Activated effector memory CD4-positive, alpha-beta T cell treated with Interleukin-2 at 50 U/mL for 16 hours (primary cell): ENCODE results near the gene RILPL2.
"Not testable (repeated sequence)": the region's sequence is repeated elsewhere in the genome, so short reads cannot be mapped to it uniquely, and the experiment has no call there.

ENCODE experiments used
- DNase-seq: peaks from one replicate; pipeline ENCODE4 v3.0.0-alpha.2; 2020

The RILPL2 gene, protein sequence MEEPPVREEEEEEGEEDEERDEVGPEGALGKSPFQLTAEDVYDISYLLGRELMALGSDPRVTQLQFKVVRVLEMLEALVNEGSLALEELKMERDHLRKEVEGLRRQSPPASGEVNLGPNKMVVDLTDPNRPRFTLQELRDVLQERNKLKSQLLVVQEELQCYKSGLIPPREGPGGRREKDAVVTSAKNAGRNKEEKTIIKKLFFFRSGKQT

DNA sequence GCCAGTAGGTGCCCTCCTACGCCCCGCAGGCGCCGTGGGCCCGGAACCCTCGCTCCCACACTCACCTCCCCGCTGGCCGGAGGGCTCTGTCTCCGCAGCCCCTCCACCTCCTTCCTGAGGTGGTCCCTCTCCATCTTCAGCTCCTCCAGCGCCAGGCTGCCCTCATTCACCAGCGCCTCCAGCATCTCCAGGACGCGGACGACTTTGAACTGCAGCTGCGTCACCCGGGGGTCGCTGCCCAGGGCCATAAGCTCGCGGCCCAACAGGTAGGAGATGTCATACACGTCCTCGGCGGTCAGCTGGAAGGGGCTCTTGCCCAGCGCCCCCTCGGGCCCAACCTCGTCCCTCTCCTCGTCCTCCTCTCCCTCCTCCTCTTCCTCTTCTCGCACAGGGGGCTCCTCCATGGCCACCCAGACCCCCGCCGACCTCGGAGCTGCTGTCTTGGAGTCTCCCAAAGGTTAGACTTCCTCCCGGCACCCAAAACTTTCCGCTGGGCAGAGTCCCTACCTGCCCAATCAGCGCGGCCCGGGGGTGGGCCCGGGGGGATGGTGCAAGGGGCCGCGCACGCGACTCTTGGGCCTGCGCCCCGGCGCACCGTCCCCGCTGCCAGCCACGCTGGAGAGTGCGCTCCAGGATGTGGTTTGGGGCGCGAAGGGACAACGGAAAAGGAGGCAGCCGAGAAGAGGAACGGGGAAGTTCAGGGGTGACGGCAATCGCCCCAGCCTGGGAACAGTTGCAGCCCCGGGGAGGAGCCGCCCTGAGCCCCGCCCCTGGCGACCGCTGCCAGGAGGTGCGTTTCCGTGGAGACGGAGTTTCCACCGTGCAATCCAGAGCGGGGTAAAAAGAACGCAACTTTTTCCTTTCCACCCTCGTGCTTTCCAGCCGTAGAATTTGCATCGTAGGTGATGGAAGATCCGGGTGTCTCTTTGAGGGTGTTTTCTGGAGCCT is at the start of gene RILPL2:
Gene RILPL2, minus strand, starts transcription at position 668 of the 948 bp plus-strand sequence. Its CDS starts 264 bp downstream, at position 404.
- DNase-seq, result peak; percentile 87

DNA sequence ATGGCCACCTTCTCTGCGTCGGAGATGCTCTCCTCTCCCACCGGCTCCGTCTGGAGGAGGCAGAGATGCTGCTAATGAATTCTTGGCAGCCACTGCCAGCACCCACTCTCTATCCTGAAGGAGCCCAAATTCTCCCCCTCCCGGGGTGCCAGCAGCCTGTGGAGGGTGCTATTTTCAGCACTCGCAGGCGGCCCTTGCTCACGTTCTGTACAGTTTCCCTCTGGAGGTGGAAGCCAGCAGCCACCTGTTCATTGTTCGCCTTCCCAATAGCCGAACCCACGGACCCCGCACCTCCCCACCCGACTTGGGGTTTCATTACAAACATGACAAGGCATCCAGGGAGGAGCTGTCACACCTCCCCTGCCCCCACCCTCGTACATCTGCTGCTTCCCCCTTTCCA is 49.3 kb upstream of the RILPL2 start:
- DNase-seq, result no peak

DNA sequence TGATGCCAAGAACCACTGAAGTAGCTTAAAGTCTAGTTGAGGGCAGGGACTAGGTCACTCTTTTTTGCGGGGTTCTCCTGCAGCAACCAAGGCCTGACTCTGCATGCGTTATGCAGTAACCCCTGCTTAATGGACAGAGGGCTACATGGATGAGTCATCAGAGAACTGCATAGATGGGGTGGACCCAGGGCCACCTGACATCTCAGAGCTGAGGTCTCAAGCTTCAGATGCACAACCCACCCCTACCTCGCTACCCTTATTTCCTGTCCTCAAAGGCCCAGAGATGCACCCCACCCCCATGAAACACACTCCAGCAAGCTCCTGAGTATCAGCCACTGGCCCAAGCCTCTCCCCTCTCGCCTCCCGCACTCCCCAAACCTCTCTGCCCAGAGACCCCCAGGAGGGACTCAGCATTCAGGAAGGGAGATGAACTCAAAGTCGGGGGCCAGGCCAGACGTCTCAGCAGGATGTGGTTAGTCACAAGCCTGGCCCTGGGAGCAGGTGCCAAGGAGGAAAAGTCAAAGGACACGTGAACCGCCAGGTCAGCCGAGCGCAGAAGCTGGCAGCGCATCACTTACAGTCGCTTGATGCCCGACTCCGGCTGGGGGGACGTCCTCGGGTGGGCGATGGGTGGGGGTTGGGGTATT is 47.2 kb upstream of the RILPL2 start:
- DNase-seq, result no peak

DNA sequence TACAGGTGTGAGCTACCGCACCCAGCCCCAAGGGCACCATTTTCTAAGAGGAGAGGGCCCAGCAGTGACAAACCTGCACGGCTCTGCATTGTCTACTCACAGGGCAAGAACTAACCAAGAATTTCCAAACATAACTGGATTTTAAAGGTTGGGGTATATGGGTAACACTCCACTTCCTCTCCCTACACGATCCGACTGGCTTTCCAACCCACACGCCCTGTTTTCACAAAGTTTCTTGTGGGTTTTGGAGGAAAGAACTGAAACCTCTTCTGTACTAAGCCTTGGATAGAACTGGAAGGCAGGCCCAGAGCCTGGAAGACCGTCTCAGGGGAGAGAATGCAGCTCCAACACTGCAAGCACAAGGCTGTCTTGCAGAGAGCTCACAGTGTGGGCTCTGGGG is 46.4 kb upstream of the RILPL2 start:
- no peak for DNase-seq

DNA sequence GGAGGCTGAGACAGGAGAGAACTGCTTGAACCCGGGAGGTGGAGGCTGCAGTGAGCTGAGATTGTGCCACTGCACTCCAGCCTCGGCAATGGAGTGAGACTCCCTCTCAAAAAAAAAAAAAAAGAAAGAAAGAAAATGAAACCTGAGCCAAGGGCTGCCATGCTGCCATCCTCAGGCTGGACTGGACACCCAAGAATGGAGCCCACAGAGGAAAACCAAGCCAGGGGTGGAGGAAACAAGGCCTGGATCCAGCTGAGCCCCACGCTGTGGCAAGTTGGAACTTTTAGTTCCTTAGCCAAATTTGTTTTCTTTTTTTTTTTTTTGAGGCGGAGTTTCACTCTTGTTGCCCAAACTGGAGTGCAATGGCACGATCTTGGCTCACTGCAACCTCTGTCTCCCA is 44.8 kb upstream of the RILPL2 start:
- not testable (repeated sequence) for DNase-seq

DNA sequence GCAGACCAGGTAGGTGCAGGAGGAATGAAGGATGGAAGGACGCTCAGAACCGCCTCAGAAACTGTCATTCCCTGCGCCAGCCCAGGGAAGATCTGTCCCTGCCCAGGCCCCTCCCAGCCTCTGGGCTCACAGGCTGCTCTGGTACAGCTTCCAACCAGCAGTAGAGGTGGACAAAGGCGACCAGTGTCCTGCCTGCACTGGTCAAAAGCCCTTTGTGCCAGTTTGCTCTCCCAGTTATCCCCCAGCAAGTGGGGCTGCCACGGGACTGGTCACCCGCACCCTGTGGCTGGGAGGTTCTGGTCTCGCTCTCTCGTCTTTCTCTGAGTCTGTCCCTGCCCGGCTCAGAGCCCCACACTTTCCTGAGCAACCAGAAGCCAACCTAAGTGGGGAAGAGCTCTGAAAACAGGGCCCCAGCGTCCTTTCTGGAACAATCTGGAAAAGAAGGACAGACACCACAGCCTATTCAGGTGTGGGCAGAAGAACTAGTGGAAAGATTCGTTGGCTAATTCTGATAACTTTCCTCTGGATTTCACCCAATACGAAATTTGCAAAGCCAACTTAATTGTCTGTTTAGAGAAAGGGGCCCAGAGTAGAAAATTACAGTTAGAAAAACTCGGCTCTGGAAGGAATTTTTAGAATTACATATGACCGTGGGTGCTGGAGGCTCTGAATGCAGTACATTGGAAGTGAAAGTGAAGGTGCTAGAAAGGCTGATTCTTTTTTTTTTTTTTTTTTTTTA is 43.1 kb upstream of the RILPL2 start:
- no peak for DNase-seq

DNA sequence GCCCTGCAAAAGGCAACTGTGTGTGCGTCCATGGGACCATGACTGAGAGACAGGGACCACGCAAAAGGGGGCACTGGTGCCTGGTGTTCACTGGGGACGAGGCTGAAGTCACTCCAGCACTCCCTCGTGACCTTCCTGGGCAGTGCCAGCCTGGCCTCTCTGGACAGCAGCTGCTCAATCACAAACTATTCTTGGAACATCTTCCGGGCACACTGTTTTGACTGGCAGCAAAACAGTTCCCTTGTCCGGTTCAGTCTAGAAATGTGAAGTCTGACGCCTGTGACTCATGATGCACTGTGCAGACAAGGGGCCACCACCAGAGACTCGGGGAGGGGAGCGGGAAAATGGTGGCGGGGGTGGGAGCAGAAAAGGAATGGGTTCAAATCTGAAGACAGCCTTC is 42.3 kb upstream of the RILPL2 start:
- no peak for DNase-seq

DNA sequence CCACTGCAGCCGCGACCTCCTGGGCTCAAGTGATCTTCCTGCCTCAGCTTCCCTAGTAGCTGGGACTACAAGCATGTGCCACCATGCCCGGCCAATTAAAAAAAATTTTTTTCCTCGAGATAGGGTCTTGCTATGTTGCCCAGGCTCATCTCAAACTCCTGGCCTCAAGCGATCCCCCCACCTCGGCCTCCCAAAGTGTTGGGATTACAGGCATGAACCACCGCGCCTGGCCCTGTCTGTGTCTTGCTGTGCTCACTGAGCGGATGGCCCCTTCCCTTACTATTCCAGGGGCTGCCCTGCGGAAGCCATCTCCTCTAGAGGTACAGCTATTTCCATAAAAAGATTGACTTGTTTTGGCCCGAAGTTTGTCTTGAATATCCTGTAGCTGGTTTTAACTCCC is 41.6 kb upstream of the RILPL2 start:
- DNase-seq, result no peak

DNA sequence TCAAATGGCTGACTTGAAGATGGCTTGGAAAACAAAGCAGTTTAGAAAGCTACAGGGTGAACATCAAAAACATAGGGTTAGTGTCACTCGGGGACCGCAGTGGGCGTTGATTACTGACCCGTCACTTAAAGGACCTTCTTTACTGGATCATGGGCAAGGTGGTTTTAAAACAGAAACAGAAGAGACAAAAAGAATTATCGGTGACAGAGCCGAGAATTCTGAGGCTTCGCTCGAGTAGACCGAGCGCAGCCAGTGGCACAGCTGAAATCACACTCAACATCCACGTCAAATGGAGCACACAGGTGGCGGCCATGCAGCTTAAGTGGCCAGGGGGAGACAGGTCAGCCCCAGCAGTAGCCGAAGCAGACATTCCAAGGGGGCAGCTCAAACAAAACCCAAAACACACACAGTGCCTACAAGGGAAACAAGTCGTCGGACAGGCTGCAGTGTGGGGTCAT is 38.8 kb upstream of the RILPL2 start:
- DNase-seq, result no peak

DNA sequence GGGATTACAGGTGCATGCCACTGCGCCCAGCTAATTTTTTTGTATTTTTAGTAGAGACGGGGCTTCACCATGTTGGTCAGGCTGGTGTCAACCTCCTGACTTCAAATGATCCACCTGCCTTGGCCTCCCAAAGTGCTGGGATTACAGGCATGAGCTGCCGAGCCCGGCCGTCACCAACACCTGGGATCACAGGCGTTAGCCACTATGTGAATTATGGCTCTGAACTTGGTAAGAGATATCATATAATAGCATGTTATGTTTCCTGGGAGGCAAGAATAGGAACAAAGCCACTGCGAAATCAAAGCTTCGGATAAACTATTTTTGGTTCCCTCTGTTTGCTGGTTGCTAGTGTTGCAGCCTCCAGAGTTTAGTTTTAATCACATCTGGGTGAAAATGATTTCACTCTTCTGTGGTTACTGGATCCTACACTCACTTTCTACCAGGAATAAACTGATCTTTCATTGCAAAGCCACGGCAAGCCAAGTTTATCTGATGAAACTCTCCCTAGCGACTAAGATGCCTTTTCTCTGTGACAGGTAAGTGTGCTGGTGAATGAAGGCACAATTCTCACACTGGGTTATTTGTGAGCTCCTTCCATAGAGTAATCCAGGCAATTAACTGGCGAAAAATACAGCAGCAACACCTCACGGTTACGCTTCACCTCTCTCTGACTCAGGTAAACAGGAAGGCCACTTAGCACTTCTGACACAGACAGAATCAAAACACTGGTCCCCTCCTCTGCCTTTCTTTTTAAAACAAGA is 38.2 kb upstream of the RILPL2 start:
- DNase-seq, result no peak

DNA sequence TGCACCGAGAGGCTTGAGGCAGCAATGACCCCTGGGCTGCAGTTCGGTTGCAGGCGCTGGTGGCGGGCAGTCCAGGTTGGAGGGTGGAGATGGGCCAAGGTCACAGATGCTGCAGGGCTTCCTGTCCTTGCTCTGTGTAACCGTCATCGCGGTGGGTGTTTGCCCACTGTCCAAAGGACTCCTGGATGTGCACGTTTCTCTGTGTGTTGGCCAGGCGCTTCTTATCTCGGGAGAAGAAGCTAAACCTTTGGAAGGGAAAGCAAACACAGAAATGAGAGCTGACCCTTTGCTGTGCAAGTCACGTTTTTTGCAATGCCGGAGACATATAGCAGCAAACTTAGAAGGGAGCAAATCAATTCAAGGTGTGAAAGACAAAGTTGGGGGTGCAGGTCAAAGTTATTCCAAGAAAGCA is 36.0 kb upstream of the RILPL2 start:
- no peak for DNase-seq

DNA sequence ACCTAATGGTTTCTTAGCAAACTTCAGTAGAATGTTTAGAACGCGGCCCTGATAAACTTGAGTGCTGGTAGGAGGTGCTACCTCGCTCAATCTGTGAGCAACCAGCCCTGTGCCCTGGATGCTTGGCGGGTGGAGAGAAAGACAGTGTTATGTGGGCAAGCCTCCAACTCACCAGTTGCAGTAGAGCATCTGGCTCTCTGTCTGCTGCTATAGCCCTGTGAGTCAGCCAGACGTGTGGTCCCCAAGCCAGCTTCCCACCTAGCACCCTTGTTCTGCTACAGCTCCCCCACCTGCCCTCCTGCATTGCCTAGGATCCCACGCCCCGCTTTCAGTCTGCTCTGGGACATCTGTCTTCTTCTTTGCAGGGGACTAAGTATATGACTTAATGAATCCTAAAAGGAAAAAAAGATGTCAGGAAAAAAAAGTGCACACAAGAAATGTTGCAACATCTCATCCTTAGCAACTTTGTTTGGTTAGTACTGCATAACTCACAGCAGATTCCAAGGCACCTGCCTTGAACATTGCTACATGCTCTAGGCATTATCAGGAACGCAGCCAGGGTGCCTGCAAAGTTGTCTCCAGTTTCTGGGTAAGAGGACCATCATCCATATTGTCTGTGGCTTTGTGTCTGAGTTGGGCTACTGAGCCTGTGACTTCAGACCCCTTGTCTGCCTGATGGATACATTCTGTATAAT is 35.0 kb upstream of the RILPL2 start:
- DNase-seq, result no peak

DNA sequence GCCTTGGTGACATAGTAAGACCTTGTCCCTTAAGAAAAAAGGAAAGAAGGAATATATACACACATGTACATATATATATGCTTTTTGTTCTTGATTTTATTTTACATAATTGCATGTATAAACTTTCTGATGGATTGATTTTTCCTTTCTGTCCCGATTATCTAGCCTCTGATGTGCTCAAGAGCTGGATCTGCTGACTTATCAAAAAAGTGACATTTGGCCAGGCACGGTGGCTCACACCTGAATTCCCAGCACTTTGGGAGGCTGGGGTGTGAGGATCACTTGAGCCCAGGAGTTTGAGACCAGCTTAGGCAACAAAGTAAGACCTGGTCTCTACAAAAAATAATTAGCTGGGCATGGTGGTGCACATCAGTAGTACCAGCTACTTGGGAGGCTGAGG is 33.5 kb upstream of the RILPL2 start:
- DNase-seq, result no peak

DNA sequence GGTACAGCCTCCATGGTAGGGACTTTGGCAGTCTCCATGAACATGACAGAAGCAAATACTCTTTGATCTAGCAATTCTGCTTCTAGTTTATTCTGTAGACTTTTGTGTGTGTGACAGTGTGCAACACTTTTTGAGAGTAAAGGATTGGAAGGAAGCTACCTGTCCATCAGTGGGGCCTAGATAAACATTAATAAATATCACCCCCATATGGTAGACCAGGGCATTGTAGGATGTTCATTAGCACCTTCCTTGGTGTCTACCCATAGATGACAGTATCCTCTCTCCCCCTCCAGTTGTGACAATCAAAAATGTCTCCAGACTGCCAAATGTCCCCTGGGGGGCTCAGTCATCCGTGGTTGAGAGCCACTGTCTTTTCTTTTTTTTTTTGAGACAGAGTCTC is 32.3 kb upstream of the RILPL2 start:
- DNase-seq, result no peak

DNA sequence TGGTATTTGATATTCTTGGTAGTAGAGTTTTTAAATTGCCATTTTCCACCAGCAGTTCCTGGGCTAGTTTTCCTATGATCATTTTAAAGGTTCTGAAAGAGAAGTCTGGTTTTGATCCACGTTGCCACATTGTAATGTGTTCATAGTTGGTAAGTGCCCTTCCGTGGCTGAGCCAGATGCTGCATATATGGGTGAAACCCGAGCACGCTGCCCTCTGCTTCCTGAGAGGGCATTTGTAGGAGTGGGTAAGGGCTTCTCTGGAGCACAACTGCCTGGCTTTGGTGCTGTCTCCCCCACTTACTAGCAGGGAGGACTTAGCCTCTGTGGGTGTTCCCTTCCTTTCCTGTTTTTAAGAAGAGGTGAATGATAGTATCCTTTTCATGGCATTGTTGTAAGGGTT is 28.6 kb upstream of the RILPL2 start:
- DNase-seq, result no peak

DNA sequence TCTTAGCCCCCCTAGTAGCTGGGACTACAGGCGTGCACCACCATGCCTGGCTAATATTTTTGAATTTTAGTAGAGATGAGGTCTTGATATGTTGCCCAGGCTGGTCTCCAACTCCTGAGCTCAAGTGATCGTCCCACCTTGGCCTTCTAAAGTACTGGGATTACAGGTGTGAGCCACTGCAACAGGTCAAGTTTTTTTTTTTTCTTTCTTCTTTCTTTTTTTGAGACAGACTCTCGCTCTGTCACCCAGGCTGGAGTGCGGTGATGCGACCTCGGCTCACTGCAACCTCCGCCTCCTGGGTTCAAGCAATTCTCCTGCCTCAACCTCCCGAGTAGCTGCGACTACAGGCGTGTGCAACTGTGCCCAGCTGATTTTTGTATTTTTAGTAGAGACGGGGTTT is 26.7 kb upstream of the RILPL2 start:
- DNase-seq, result not testable (repeated sequence)

DNA sequence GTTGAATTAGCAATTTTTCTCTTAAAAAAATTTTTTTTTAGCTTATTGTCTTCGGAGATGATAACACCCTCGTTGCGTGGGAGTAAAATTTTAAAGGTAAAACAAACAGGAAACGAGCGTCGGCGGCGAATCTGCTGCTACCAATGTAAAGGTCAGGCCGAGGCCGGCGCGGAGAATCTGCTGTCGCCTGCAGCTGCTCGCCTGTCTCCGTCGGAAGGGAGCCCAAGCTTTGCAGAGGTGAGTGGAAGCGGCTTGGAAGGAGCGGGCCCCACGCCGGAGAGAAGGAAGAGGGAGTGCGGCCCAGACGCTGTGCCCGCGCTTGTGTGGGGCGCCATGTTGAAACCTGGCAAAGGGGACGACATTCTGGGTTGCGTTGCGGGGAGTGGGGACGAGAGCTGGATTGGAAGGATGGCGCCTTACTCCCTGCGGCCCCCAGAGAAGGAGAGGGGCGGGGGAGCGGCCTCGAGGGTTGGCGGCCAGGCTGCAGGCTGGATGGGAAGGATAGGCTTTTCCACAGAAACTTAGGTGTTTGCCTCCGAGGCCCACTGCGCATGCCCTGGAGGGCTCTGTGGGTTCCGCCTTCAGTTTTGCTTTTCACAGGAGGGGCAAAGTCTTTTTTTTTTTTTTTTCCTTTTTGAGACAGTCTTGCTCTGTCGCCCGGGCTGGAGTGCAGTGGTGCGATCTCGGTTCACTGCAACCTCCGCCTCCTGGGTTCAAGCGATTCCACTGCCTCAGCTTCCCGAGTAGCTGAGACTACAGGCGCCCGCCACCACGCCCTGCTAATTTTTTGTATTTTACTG is 21.7 kb upstream of the RILPL2 start, which contains the start of gene SNRNP35:
Gene SNRNP35, plus strand, starts transcription at position 160 of the 800 bp plus-strand sequence. CDS start 7,402 bp downstream, outside the sequence.
- DNase-seq, result peak; percentile 79

DNA sequence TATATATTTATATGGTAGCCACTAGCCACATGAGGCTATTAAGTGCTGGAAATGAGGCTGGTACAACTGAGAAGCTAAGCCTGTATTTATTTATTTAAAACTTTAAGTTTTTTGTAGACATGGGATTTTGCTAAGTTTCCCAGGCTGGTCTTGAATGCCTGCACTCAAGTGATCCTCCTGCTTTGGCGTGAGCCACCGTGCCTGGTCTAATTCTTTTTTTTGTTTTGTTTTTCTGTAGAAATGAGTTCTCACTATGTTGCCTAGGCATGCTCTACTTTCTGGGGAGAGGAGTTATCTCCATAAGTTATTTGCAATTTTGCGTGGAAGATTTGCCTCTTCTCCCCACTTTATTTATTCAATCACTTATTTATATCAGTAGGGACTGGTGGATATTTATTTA is 16.7 kb upstream of the RILPL2 start:
- no peak for DNase-seq

DNA sequence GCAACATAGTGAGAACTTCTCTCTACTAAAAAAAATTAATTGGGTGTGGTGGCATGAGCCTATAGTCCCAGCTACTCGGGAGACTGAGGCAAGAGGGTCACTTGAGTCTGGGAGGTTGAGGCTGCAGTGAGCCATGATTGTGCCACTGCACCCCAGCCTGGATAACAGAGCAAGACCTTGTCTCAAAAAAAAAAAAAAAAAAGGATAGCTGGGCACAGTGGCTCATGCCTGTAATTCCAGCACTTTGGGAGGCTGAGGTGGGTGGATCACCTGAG is 15.7 kb upstream of the RILPL2 start:
- not testable (repeated sequence) for DNase-seq

DNA sequence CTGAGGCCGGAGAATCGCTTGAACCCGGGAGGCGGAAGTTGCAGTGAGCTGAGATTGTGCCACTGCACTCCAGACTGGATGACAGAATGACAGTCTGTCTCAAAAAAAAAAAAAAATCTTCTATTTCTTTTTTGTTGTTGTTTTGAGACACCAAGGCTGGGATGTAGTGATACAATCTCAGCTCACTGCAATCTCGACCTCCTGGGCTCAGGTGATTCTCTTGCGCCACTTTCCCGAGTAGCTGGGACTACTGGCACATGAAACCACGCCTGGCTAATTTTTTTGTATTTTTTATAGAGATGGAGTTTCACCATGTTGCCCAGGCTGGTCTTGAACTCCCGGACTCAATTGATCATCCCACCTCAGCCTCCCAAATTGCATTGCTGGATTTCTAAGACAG is 14.2 kb upstream of the RILPL2 start:
- no peak for DNase-seq

DNA sequence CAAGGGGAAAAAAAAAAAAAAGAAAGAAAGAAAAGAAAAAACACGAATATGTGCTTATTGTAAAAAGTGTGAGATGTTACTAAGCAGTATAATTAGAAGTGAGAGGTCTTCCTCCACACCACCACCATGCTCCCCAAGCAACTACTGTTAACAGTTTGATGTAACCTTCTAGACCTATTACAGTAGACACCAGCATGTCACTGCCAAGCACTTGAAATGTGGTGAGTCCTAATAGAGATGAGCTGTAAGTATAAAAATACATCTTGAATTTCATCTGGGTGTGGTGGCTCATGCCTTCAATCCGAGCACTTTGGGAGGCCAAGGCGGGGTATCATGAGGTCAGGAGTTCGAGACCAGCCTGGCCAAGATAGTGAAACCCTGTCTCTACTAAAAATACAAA is 13.4 kb upstream of the RILPL2 start:
- no peak for DNase-seq
